DOHH2 (cell line): ENCODE results near the gene NBAS.

ENCODE experiments used
- H3F3A ChIP-seq: fragments of 200-600 bp; sonication (generic), shearing (Covaris generic); 2 replicates; pipeline ENCODE4 v1.6.0; 2016; ENCODE audit warnings: antibody characterized with exemption, mild to moderate bottlenecking; ENCODE audit not compliant: control insufficient read depth, insufficient read depth
- H3K27ac ChIP-seq: fragments of 200-600 bp; sonication (generic); 2 replicates; pipeline ENCODE4 v1.5.1; 2014; ENCODE audit warnings: low read depth, mild to moderate bottlenecking, low read length, moderate library complexity
- H3K27me3 ChIP-seq: fragments of 200-600 bp; sonication (generic); 2 replicates; pipeline ENCODE4 v1.6.1; 2014; ENCODE audit warnings: mild to moderate bottlenecking, low read length, mixed read lengths; ENCODE audit not compliant: control insufficient read depth
- H3K36me3 ChIP-seq: fragments of 200-600 bp; sonication (generic); 2 replicates; pipeline ENCODE4 v1.6.1; 2014; ENCODE audit warnings: mild to moderate bottlenecking, low read length, moderate library complexity, mixed read lengths; ENCODE audit not compliant: control insufficient read depth
- H3K4me1 ChIP-seq: fragments of 200-600 bp; sonication (generic); 2 replicates; pipeline ENCODE4 v1.6.1; 2014; ENCODE audit warnings: mild to moderate bottlenecking, low read length, mixed read lengths; ENCODE audit not compliant: control insufficient read depth
- H3K4me2 ChIP-seq: fragments of 200-600 bp; sonication (generic); 2 replicates; pipeline ENCODE4 v1.6.0; 2014; ENCODE audit warnings: mild to moderate bottlenecking, low read length, moderate library complexity
- H3K4me3 ChIP-seq: fragments of 200-600 bp; sonication (generic); 2 replicates; pipeline ENCODE4 v1.5.1; 2014; ENCODE audit warnings: mild to moderate bottlenecking, low read length, mixed read lengths
- H3K79me2 ChIP-seq: fragments of 200-600 bp; sonication (generic); 2 replicates; pipeline ENCODE4 v1.6.1; 2014; ENCODE audit warnings: mild to moderate bottlenecking, low read length, mixed read lengths; ENCODE audit not compliant: control insufficient read depth
- H3K9me2 ChIP-seq: fragments of 200-600 bp; sonication (generic); replicated peaks from 2 replicates; pipeline ENCODE4 v1.6.1; 2014; ENCODE audit warnings: mild to moderate bottlenecking, low read length, mixed read lengths; ENCODE audit not compliant: control insufficient read depth
- H3K9me3 ChIP-seq: fragments of 200-600 bp; sonication (generic); 2 replicates; pipeline ENCODE4 v1.6.1; 2014; ENCODE audit warnings: antibody characterized with exemption, low read length, mixed read lengths; ENCODE audit not compliant: control insufficient read depth, insufficient read depth
- H4K20me1 ChIP-seq: fragments of 200-600 bp; sonication (generic); 2 replicates; pipeline ENCODE4 v1.6.0; 2014; ENCODE audit warnings: low read depth, mild to moderate bottlenecking, antibody characterized with exemption, low read length, moderate library complexity; ENCODE audit not compliant: control insufficient read depth, insufficient read depth
- CTCF ChIP-seq: fragments of 200-600 bp; sonication (generic); IDR thresholded peaks from one replicate; pipeline ENCODE4 v1.5.1; 2014; ENCODE audit warnings: antibody characterized with exemption, mild to moderate bottlenecking, low read depth, low read length; ENCODE audit not compliant: poor library complexity, severe bottlenecking
- EZH2phosphoT487 ChIP-seq: fragments of 200-600 bp; sonication (generic); IDR thresholded peaks from 2 replicates; pipeline ENCODE4 v1.6.1; 2017; ENCODE audit warnings: borderline replicate concordance, mild to moderate bottlenecking, antibody characterized with exemption, low read length, moderate library complexity, mixed read lengths

The NBAS gene

GRCh38 chr2:15554525-15555218, 6.5 kb downstream of the NBAS start:
- Histone ChIP-seq H3K79me2 (peaks cover 17% of the 10 kb centered on the region), H3K27me3 (no peaks in the 10 kb centered on the region), H3K36me3 (peaks cover 4% of the 10 kb centered on the region; the same call in 1 of the 2 replicates), H3K27ac (no peak overlapping the region), H3K9me3 (no peaks in the 10 kb centered on the region), H3K4me2 (no peak overlapping the region), H3K9me2 (no peaks in the 10 kb centered on the region), H3K4me3 (no peak overlapping the region), H3F3A (no peaks in the 10 kb centered on the region), H3K4me1 (peaks cover 9% of the 10 kb centered on the region), H4K20me1 (no peaks in the 10 kb centered on the region)
- TF ChIP-seq EZH2phosphoT487: no peak
- no peak for TF ChIP-seq CTCF

- H3F3A ChIP-seq: no peaks in the 10 kb centered on the region
- no peak for TF ChIP-seq CTCF
- TF ChIP-seq EZH2phosphoT487: no peak
- H3K4me1 ChIP-seq: peaks cover 3% of the 10 kb centered on the region; the same call in 1 of the 2 replicates
- H3K79me2 ChIP-seq: peaks cover 10% of the 10 kb centered on the region
- no peaks in the 10 kb centered on the region for H3K9me3 ChIP-seq
- peaks cover 4% of the 10 kb centered on the region; the same call in 1 of the 2 replicates for H3K36me3 ChIP-seq
- no peak overlapping the region for H3K4me3 ChIP-seq
- no peak overlapping the region for H3K4me2 ChIP-seq
- H3K27me3 ChIP-seq: no peaks in the 10 kb centered on the region
- H3K27ac ChIP-seq: no peak overlapping the region
- H4K20me1 ChIP-seq: no peaks in the 10 kb centered on the region
- H3K9me2 ChIP-seq: no peaks in the 10 kb centered on the region
Observed at GRCh38 chr2:15553951-15554350, 7.2 kb downstream of the NBAS start.

- H3K9me2 ChIP-seq: no peaks in the 10 kb centered on the region
- peaks cover 4% of the 10 kb centered on the region; the same call in 1 of the 2 replicates for H3K36me3 ChIP-seq
- TF ChIP-seq EZH2phosphoT487 (no peak), CTCF (no peak)
- H3K27ac ChIP-seq: no peak overlapping the region
- no peaks in the 10 kb centered on the region for H4K20me1 ChIP-seq
- H3K4me2 ChIP-seq: no peak overlapping the region
- peaks cover 7% of the 10 kb centered on the region for H3K79me2 ChIP-seq
- H3K9me3 ChIP-seq: no peaks in the 10 kb centered on the region
- H3F3A ChIP-seq: no peaks in the 10 kb centered on the region
- H3K27me3 ChIP-seq: no peaks in the 10 kb centered on the region
- no peak overlapping the region for H3K4me3 ChIP-seq
- peaks cover 3% of the 10 kb centered on the region; the same call in 1 of the 2 replicates for H3K4me1 ChIP-seq
Observed at GRCh38 chr2:15553519-15553918, 7.6 kb downstream of the NBAS start.
